Neuron (in vitro differentiated cells): ENCODE results near the gene KCNH8.
A peak's percentile ranks its signal among the peaks of the same experiment; 100 is the strongest.

Source experiments
- H2AFZ ChIP-seq: one replicate; pipeline ENCODE4 v1.6.1; 2013; ENCODE audit warnings: low read depth, mild to moderate bottlenecking, inconsistent platforms, low read length, moderate library complexity
- H3K27me3 ChIP-seq: one replicate; pipeline ENCODE4 v1.6.1; 2013; ENCODE audit warnings: low read length; ENCODE audit not compliant: insufficient read depth
- H3K36me3 ChIP-seq: one replicate; pipeline ENCODE4 v1.6.1; 2013; ENCODE audit warnings: low read length; ENCODE audit not compliant: insufficient read depth
- H3K4me1 ChIP-seq: one replicate; pipeline ENCODE4 v1.6.1; 2013; ENCODE audit warnings: low read length; ENCODE audit not compliant: insufficient read depth
- H3K4me3 ChIP-seq: 2 replicates; pipeline ENCODE4 v1.5.1; 2013; ENCODE audit warnings: mild to moderate bottlenecking, low read length, moderate library complexity
- H3K9me3 ChIP-seq: one replicate; pipeline ENCODE4 v1.6.1; 2013; ENCODE audit warnings: low read length

KCNH8 gene

DNA sequence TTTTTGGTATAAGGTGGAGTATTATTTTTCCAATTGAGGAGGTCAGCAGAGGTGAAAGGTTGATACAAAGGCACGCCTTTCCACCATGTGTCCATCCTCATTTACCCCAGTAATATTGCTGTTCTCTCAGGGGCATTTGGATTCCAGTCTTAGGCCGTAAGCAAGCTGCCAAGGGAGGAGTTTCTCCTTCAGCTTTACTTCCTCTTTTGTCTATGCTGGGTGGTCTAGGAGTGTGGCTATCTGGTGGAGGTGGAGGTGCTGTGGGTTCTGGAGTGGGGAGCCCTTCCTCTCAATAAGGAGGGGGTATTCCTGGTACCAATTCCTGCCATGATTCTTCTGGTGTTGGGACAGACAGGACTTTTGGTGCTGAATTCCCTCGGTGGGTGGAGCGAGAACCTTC, 340.6 kb downstream of the KCNH8 start:
- Histone ChIP-seq H3K4me3 (no peak overlapping the region), H2AFZ (no peak overlapping the region), H3K4me1 (peaks cover 4% of the 10 kb centered on the region), H3K27me3 (no peaks in the 10 kb centered on the region), H3K36me3 (no peaks in the 10 kb centered on the region), H3K9me3 (peaks cover 2% of the 10 kb centered on the region)

DNA sequence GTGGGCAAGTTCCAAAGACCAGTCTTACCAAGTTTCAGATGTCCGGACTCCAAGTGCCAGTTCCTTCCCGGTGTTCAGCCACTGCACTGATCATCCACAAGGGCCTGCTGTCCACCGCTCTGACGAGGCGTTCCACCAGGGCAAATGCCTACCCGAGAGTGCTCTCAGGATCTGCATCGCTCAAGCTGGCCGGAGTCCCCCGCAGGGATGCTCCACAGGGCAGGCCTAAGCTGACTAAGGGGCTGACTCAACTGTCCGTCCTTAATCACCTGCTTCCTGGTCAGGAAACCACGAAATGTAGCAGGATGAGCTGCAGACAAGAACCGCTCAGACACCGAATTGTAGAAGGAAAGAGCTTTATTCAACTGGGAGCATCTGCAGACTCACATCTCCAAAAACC, 341.6 kb downstream of the KCNH8 start:
- H3K36me3 ChIP-seq = no peaks in the 10 kb centered on the region
- no peak overlapping the region for H3K4me3 ChIP-seq
- no peaks in the 10 kb centered on the region for H3K27me3 ChIP-seq
- H2AFZ ChIP-seq = no peak overlapping the region
- H3K9me3 ChIP-seq = peaks cover 5% of the 10 kb centered on the region
- peaks cover 4% of the 10 kb centered on the region for H3K4me1 ChIP-seq

DNA sequence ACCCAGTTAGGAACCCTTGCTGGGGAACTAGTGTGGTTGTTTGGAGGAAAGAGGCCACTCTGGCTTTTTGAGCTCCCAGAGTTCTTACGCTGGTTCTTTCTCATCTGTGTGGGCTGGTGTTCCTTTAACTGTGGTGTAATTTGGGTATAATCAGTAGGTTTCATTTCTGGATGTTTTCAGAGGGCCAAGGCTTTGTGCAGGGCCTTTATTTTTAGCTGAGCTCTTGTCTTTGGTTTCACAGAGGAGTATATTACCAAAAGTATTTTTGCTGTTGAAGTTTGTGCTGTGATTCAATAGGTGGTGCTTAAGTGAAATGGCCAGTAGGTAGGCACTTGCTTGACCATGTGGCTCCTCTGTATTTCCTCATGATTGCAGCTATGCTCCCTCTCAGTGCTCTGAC, 357.9 kb downstream of the KCNH8 start:
- Histone ChIP-seq H3K4me1 (no peaks in the 10 kb centered on the region), H2AFZ (no peak overlapping the region), H3K4me3 (no peak overlapping the region), H3K36me3 (no peaks in the 10 kb centered on the region), H3K9me3 (no peaks in the 10 kb centered on the region), H3K27me3 (no peaks in the 10 kb centered on the region)

DNA sequence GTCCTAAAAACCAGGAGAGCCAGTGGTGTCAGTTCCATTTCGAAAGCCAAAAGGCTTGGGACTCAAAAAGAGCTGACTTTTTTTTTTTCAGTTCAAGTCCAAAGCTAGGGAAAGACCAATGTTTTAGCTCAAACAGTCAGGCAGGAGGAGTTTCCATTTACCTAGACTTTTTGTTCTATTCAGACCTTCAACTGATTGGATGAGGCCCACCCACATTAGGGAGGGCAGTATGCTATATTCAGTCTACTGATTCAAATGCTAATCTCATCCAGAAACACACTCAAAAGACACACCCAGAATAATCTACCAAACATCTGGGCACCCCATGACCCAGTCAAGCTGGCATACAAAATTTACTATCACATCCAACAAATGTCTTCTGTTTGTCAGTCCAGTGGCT, 374.0 kb downstream of the KCNH8 start:
- H3K9me3 ChIP-seq = peaks cover 2% of the 10 kb centered on the region
- peaks cover 23% of the 10 kb centered on the region for H3K36me3 ChIP-seq
- H3K27me3 ChIP-seq = no peaks in the 10 kb centered on the region
- peaks cover 16% of the 10 kb centered on the region for H3K4me1 ChIP-seq
- no peak overlapping the region for H3K4me3 ChIP-seq
- H2AFZ ChIP-seq = no peak overlapping the region

DNA sequence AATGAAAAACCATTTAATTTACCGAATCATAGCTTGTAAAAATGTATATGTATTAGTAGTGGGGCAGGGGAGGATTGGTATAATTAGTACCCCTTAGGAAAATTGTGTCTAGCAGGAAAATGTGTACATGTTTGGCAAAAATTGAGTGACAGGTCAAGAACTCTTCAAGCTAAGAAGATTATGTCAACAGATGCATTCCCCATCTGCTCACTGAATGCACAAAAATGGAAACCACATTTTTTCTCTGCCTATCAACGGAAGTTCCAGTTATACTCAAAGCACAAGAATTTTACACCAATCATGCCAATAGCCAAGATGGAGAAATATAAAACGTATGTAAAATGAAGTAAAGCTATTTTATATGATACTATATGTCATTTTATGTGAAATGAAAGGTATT, 377.8 kb downstream of the KCNH8 start:
- H3K36me3 ChIP-seq = peaks cover 9% of the 10 kb centered on the region
- H3K4me1 ChIP-seq = peaks cover 16% of the 10 kb centered on the region
- no peaks in the 10 kb centered on the region for H3K27me3 ChIP-seq
- no peak overlapping the region for H2AFZ ChIP-seq
- H3K9me3 ChIP-seq = peaks cover 2% of the 10 kb centered on the region
- no peak overlapping the region for H3K4me3 ChIP-seq

DNA sequence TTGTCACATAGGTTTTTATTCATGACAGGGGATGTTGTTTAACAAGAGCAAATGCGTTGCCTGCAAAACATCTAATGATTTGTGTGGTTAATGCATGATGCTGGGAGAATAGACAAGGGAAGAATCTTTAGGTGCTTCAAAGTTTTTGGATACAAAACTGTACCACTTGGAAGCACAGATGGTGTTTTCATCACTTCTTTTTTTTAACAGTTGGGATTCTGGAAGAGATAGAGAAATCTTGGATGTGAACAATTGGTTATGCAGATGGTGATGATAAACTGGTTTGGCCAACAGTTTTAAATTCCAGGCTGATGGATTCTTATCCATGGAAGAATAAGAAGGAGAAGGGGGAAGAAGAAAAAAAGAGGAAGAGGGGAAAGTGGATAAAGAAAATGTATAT, 379.4 kb downstream of the KCNH8 start:
- Histone ChIP-seq H3K4me1 (peaks cover 15% of the 10 kb centered on the region), H3K27me3 (no peaks in the 10 kb centered on the region)

DNA sequence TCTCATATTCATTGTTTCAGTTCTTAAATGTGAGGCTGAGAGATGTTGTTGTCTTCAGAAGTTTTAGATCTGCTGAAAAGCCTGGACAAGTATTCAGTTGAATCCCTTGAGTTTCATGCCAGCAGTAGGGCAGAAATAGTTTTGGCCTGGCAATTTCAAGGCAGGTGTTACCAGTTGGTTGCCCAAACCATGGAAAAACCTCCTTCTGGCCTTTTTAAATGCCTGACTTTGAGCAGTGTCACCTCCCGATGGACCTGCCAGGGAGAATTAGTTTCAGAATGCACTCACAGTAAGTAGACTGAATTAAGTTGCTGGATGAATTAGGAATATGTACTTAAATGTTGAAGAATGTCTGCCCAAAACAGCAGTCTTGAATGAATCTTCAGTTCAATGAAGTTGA, 383.1 kb downstream of the KCNH8 start:
- H2AFZ ChIP-seq = no peak overlapping the region
- H3K4me3 ChIP-seq = no peak overlapping the region
- H3K36me3 ChIP-seq = peaks cover 2% of the 10 kb centered on the region
- H3K27me3 ChIP-seq = no peaks in the 10 kb centered on the region
- peaks cover 34% of the 10 kb centered on the region for H3K4me1 ChIP-seq
- peaks cover 2% of the 10 kb centered on the region for H3K9me3 ChIP-seq

More for the DNA sequence above, 379.4 kb downstream of the KCNH8 start:
- Histone ChIP-seq H2AFZ (no peak overlapping the region), H3K36me3 (peaks cover 9% of the 10 kb centered on the region), H3K9me3 (peaks cover 2% of the 10 kb centered on the region), H3K4me3 (no peak overlapping the region)

DNA sequence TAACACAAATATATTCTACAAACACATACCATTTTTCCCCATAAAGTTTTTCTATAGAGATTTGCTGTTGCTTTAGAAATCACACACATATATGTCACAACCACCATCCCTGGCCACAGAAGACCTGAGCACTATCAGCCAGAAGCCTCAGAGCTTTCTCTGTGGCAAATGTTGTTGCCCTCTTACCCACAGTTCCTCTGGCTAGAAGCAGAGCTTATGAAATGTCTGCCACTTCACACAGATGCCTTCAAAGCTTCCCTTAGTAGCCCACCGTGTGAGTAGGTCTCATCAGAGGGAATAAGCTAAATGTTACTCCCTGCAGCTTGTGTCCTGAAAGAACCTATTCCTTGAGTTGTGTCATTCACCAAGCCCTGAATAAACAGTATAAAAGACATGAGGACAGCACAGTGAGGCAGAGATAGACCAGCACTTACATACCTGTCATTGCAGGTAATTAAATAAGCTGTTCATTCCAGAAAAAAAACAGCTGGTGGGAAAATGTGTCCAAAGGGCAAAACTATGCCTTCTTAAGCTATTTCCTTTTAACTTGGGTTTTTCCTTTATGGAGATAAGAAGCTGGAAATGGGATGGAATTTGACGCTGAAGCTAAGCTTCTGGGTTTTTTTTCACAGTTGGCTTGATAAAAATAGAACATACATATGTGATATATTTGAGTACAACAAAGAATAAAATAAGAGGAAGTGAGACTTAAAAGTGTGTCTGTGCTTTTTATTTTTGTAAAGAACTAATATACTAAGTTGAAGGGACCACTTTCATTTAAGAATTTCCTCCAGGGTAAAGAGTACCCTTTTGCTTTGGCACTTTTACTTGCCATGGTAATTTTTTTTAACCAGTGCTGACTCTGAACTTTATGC, 391.4 kb downstream of the KCNH8 start:
- H3K4me3 ChIP-seq = no peak overlapping the region
- H2AFZ ChIP-seq = no peak overlapping the region
- no peaks in the 10 kb centered on the region for H3K9me3 ChIP-seq
- no peaks in the 10 kb centered on the region for H3K36me3 ChIP-seq
- H3K4me1 ChIP-seq = peaks cover 14% of the 10 kb centered on the region
- H3K27me3 ChIP-seq = no peaks in the 10 kb centered on the region

DNA sequence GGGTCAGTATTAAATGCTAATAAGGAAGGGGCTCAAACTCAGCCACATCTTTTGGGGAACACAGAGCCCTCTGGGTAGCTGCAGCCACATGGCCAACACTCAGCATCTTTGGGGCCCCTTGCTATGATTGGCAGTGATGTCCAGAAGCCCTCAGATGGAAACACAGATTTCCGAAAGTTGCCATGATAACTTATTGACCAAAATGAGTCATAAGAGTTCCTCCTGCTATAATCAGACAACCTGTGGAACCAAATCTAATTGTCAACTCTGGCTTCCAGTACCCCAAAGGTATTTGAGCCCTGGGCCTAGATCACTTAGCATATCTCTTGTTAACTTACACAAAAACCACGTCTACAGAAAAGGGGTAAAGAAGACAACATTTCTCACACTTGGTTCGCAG, 392.2 kb downstream of the KCNH8 start:
- Histone ChIP-seq H3K36me3 (no peaks in the 10 kb centered on the region), H3K4me3 (no peak overlapping the region), H3K4me1 (peaks cover 7% of the 10 kb centered on the region), H2AFZ (no peak overlapping the region), H3K27me3 (no peaks in the 10 kb centered on the region), H3K9me3 (no peaks in the 10 kb centered on the region)

DNA sequence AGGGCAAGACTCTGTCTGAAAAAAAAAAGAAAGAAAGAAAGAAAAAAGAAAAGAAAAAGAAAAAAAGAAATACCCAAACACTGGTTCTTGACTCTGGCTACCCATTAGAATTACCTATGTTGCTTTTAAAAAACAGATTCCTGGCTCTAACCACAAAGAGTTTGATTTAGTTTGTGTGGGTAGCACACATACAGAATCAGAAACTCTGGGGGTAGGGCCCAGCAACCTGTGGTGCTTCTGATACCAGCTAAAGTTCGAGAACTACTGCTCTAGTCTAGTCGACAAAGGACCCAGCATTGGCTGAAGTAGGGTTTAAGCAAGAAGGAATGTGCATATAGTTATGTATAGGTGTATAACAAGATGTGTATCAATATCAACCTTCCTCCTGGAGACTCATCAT, 393.0 kb downstream of the KCNH8 start:
- no peaks in the 10 kb centered on the region for H3K9me3 ChIP-seq
- no peaks in the 10 kb centered on the region for H3K27me3 ChIP-seq
- H3K36me3 ChIP-seq = no peaks in the 10 kb centered on the region
- H3K4me1 ChIP-seq = no peaks in the 10 kb centered on the region
- no peak overlapping the region for H3K4me3 ChIP-seq
- H2AFZ ChIP-seq = no peak overlapping the region

DNA sequence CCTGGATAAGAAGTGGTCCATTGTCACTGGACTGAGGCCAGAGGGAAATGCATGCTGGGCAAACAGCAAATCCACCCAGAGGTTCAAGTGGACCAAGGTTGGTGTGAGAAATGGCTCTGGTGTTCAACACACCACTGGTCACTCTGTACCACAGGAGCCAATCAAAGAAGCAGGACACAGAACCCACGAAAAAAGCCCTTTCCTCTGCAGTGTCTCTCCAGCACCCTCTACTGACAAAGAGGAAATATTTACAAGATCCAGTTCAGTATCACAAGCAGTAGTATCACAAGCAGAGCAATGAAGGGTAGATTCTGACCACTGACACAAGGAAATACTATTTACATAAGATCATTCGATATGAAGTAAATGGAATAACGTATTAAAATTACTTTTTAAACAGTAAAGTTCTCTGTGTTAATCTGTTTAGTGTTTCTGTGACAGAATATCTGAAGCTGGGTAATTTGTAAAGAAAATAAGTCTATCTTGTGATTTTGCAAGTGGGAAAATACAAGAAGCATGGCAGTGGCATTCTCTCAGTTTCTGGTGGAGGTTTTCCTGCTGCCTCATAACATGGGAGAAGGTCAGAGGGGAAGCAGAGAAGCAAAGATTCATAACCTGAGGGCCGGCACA, 395.0 kb downstream of the KCNH8 start:
- no peaks in the 10 kb centered on the region for H3K9me3 ChIP-seq
- H3K36me3 ChIP-seq = no peaks in the 10 kb centered on the region
- no peak overlapping the region for H3K4me3 ChIP-seq
- H2AFZ ChIP-seq = no peak overlapping the region
- H3K4me1 ChIP-seq = peaks cover 5% of the 10 kb centered on the region
- H3K27me3 ChIP-seq = no peaks in the 10 kb centered on the region

DNA sequence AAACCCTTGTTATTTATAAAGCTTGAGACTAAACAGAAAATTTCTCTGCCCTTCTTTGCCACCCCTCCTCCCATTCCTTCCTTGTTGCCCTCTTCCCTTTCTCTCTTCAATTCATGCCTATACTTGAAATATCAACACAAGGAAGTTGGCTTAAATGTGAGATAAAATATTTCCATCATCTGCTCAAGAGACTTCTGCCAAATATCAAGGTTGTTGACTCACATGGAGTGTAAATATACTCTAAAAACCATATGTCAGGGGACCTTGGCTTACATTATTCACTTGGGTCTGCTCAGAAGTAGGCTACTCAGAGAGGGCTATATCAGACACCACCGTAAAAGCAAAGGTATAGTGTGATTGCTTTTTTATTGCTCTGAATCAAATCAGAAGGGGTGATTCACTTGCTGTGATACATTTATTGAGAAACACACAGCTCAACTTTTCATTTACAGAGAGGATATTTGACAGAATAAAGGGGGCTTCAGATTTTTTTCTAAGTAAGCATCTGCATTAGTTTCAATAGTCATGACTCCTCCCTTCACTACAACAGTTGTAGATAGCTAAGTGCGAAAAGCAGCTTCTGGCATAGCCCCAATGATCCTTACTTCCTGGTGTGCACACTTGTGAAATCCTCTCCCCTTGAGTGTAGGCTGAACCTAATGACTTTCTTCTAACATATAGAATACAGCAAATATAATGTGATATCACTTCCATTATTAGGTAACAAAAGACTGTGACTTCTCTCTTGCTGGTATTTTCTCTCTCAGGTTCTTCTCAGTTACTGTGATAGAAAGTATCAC, 399.6 kb downstream of the KCNH8 start:
- Histone ChIP-seq H2AFZ (peak overlapping the region; percentile 49), H3K4me3 (no peak overlapping the region), H3K9me3 (no peaks in the 10 kb centered on the region), H3K4me1 (peaks cover 5% of the 10 kb centered on the region), H3K27me3 (no peaks in the 10 kb centered on the region), H3K36me3 (no peaks in the 10 kb centered on the region)
